Activated CD8-positive, alpha-beta T cell treated with anti-CD3 and anti-CD28 coated beads for 36 hours (primary cell): ENCODE data around the gene LNX1. TPM values are rescaled to one million over a fixed set of nuclear protein-coding genes. Genes with fewer than 3 reads are reported as not detected.

Source experiments
- ATAC-seq: fragments of 200-7000 bp; cut with Tn5 transposase; one replicate; pipeline ENCODE4 v1.10.0; 2021; ENCODE audit warnings: mild to moderate bottlenecking, moderate library complexity
- CTCF ChIA-PET: fragments of 350-600 bp; sonication (Branson Sonifier 250); formaldehyde crosslinking; loops from one replicate; lab custom pipeline; 2021; ENCODE audit warnings: antibody characterized with exemption; lab: Charles Lee
- POLR2A ChIA-PET: fragments of 350-600 bp; sonication (Branson Sonifier 250); formaldehyde crosslinking; loops from one replicate; lab custom pipeline; 2021; ENCODE audit warnings: antibody characterized with exemption; lab: Charles Lee
- DNase-seq: peaks from one replicate; pipeline ENCODE4 v3.0.0-alpha.2; 2020
- H3K27ac Mint-ChIP-seq: one replicate; pipeline ENCODE4 v1.8.0; 2021; ENCODE audit warnings: mild to moderate bottlenecking, mixed read lengths
- H3K27me3 Mint-ChIP-seq: one replicate; pipeline ENCODE4 v1.8.0; 2021; ENCODE audit warnings: mixed read lengths
- H3K36me3 Mint-ChIP-seq: one replicate; pipeline ENCODE4 v1.8.0; 2021; ENCODE audit warnings: low read depth, mixed read lengths
- H3K4me1 Mint-ChIP-seq: one replicate; pipeline ENCODE4 v1.8.0; 2021; ENCODE audit warnings: low read depth, mixed read lengths
- H3K4me3 Mint-ChIP-seq: one replicate; pipeline ENCODE4 v1.8.0; 2021; ENCODE audit warnings: mild to moderate bottlenecking, moderate library complexity, mixed read lengths
- H3K9me3 Mint-ChIP-seq: one replicate; pipeline ENCODE4 v1.8.0; 2021; ENCODE audit warnings: mixed read lengths
- intact Hi-C: fragments of 100-400 bp; cut with micrococcal nuclease; formaldehyde crosslinking; loops from one replicate; pipeline ENCODE4 v1.10.0; 2022
- total RNA-seq, 2 experiments: library from RNA; stranded (reverse); gene quantifications; one replicate each; pipeline ENCODE4 v1.2.3, GENCODE V29; 2021
- TF ChIP-seq, protein P1 (sequence below): fragments of 200-600 bp; IDR thresholded peaks from one replicate; pipeline ENCODE4 v1.8.0; 2022; ENCODE audit warnings: antibody characterized with exemption, mild to moderate bottlenecking

Gene LNX1
- total RNA-seq, 2 experiments from 2014 or later = not detected

DNA sequence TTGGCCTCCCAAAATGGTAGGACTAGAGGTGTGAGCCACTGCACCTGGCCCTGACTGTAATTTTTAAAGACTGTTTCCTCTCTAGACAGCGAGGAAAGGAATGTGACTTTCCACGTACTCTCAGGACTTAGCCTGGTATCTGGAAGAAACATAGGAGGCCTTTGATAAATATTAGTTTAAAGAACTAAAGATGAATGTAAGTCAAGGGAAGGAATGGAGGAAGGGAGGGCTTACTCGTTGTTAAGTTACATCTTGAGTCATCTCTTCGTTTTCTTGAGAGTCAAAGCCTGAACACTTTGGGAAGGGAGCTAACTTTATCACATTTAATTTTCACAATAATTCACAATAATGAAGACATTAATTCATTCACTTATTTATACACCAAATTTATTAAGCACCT is 7.2 kb upstream of the LNX1 start:
- ATAC-seq (no peak), DNase-seq (no peak)
- POLR2A ChIA-PET = no interaction called here
- no peaks in the 10 kb centered on the region for H3K4me1 Mint-ChIP-seq
- H3K4me3 Mint-ChIP-seq = no peak overlapping the region
- TF ChIP-seq, protein P1, sequence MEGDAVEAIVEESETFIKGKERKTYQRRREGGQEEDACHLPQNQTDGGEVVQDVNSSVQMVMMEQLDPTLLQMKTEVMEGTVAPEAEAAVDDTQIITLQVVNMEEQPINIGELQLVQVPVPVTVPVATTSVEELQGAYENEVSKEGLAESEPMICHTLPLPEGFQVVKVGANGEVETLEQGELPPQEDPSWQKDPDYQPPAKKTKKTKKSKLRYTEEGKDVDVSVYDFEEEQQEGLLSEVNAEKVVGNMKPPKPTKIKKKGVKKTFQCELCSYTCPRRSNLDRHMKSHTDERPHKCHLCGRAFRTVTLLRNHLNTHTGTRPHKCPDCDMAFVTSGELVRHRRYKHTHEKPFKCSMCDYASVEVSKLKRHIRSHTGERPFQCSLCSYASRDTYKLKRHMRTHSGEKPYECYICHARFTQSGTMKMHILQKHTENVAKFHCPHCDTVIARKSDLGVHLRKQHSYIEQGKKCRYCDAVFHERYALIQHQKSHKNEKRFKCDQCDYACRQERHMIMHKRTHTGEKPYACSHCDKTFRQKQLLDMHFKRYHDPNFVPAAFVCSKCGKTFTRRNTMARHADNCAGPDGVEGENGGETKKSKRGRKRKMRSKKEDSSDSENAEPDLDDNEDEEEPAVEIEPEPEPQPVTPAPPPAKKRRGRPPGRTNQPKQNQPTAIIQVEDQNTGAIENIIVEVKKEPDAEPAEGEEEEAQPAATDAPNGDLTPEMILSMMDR = no peak
- intact Hi-C loops = no loop called here
- CTCF ChIA-PET = no interaction called here
- no peaks in the 10 kb centered on the region for H3K9me3 Mint-ChIP-seq
- H3K36me3 Mint-ChIP-seq = no peaks in the 10 kb centered on the region
- peaks cover 8% of the 10 kb centered on the region for H3K27me3 Mint-ChIP-seq
- no peak overlapping the region for H3K27ac Mint-ChIP-seq

DNA sequence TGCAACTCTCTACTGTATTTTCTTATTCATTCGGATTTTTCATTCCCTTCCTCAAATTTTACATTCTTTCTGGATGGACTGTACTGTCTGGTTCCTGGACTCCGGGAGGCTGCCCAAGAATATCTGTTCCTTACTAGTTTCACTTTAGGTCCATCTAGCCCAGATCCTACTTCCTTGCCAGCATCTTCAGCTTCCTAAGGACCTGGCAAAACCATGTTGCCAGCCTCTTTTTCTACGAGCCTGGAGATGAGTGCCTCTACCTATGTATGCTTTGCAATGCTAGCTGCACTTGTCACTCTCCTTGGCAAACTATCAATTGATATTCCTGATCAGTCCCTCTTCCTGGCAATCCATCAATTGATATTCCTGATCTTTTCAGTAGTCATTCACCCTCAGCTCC is 5.6 kb upstream of the LNX1 start:
- no peak overlapping the region for H3K27ac Mint-ChIP-seq
- H3K36me3 Mint-ChIP-seq = no peaks in the 10 kb centered on the region
- ATAC-seq = no peak
- H3K27me3 Mint-ChIP-seq = peaks cover 13% of the 10 kb centered on the region
- peaks cover 2% of the 10 kb centered on the region for H3K4me1 Mint-ChIP-seq
- H3K4me3 Mint-ChIP-seq = no peak overlapping the region
- intact Hi-C loops = no loop called here
- no peaks in the 10 kb centered on the region for H3K9me3 Mint-ChIP-seq
- TF ChIP-seq, protein P1 = no peak
- POLR2A ChIA-PET = no interaction called here
- DNase-seq = no peak
- CTCF ChIA-PET = no interaction called here

DNA sequence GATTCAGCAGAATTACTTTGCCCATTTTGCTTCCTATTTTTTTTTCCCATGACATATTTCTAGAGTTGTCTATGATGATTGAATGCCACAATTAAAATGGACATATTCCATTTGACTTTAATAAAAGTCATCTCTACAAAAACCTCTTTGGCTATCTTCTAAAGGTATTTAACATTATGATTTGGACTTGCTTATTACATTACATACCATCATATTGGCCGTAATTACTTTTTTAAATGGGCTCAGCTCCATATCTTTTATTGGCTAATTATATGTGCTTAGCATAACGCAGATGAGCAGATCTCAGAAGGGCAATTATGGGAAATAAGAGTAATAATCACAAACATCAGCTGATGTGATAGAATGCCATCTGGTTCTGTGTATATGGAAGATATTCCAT is 4.5 kb upstream of the LNX1 start:
- intact Hi-C loops = no loop called here
- TF ChIP-seq, protein P1 = no peak
- ATAC-seq (no peak), DNase-seq (no peak)
- no peaks in the 10 kb centered on the region for H3K36me3 Mint-ChIP-seq
- no peaks in the 10 kb centered on the region for H3K9me3 Mint-ChIP-seq
- no peak overlapping the region for H3K27ac Mint-ChIP-seq
- POLR2A ChIA-PET = interaction anchor here (0.7 kb wide), 1 partner anchor 227 kb away, joined by 3 read pairs; no protein-coding TSS in a partner anchor
- H3K4me1 Mint-ChIP-seq = peaks cover 8% of the 10 kb centered on the region
- peaks cover 22% of the 10 kb centered on the region for H3K27me3 Mint-ChIP-seq
- CTCF ChIA-PET = no interaction called here
- no peak overlapping the region for H3K4me3 Mint-ChIP-seq

DNA sequence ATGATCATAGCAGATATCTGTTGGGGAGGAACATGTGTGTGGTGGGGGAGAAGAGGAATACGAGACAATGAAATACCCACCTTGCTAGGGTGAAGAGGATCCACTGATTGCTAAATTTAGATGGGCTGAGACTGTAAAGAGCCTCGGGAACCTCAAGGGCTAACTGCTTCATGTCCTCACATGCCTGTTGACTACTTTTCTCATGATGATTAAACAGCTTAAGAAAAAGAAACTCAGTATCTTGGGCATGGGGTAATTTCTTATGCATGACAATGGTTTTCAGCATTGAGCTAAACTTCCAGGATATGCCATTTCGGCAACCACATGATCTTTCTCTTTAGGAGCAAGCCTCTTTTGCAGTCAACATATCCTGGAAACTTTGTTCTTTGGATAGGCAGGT is 3.9 kb upstream of the LNX1 start:
- TF ChIP-seq, protein P1 = no peak
- ATAC-seq = no peak

DNA sequence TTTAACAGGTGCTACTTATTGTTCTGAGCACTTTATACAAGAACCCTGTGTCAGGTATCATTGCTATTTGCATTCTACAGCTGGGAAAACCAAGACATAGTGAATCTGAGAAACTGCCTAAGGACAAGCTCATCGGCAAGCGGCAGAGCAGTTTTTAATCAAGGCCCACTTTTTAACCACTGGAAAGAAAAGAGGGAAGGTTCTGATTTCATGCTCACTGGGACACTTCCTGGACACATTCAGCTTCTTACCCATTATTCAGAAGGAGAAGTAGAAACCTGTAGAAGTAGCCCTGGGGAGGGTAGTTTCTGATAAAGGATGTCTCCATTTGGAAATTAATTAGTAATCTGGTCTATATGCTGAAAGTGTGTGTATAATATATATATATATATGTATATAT is 2.5 kb upstream of the LNX1 start:
- DNase-seq = no peak
- TF ChIP-seq, protein P1 = no peak
- Mint-ChIP-seq H3K27me3 (peaks cover 32% of the 10 kb centered on the region), H3K4me1 (peaks cover 8% of the 10 kb centered on the region), H3K9me3 (no peaks in the 10 kb centered on the region), H3K4me3 (no peak overlapping the region), H3K27ac (no peak overlapping the region), H3K36me3 (no peaks in the 10 kb centered on the region)
- POLR2A ChIA-PET = no interaction called here
- ATAC-seq = no peak
- CTCF ChIA-PET = no interaction called here
- intact Hi-C loops = no loop called here

More for the DNA sequence above, 3.9 kb upstream of the LNX1 start:
- no peak overlapping the region for H3K27ac Mint-ChIP-seq
- no peak overlapping the region for H3K4me3 Mint-ChIP-seq
- ChIA-PET POLR2A (interaction anchor here (0.7 kb wide), 1 partner anchor 226 kb away, joined by 3 read pairs; no protein-coding TSS in a partner anchor), CTCF (no interaction called here)
- no peaks in the 10 kb centered on the region for H3K36me3 Mint-ChIP-seq
- no peaks in the 10 kb centered on the region for H3K9me3 Mint-ChIP-seq
- no peak for DNase-seq
- intact Hi-C loops = no loop called here
- H3K27me3 Mint-ChIP-seq = peaks cover 28% of the 10 kb centered on the region
- H3K4me1 Mint-ChIP-seq = peaks cover 8% of the 10 kb centered on the region
